Stimulated activated CD8-positive, alpha-beta memory T cell treated with anti-CD3 and anti-CD28 coated beads, Interleukin-12 subunit alpha, Interleukin-12 subunit beta, amount 100 ng/mL, for 24 hours (primary cell): ENCODE measurements around the gene MRPS18B.

Source experiments
- DNase-seq: peaks from one replicate; pipeline ENCODE4 v3.0.0-alpha.2; 2020; ENCODE audit errors: extremely low read depth

Gene MRPS18B

DNA sequence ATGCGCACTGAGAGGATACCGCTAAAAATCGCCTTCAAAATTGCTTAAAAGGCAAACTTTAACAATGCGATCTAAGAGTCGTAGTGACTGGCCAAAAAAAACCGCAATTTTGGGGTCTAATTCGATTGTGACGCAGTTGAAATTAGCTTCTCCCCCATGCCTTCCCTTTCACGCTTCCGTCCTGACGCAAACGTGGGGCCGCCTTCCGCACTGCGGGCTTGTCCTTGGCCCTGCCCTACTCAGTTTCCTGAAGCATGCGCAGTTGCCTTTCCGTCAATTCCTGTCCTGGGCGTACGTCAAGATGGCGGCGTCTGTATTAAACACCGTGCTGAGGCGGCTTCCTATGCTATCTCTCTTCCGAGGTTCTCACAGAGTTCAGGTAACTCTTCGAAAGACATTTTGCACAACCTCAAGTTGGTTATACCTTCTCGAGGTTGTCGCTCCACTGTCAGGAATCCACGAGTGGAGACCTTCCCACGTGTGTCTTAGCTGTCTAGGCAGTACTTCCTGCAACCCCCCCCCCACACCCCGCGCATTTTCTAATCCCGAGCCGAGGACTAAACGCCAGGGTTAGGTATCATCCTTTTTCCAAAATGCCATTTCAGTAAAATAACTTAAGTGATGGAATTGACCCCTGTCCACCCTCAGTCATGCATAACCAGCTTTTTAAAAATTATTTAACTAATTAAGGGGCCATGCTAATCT, at the start of gene MRPS18B:
Gene MRPS18B, plus strand, starts transcription at position 276 of the 705 bp plus-strand sequence. Its CDS starts 26 bp downstream, at position 302.
- DNase-seq, result peak; percentile 91

DNA sequence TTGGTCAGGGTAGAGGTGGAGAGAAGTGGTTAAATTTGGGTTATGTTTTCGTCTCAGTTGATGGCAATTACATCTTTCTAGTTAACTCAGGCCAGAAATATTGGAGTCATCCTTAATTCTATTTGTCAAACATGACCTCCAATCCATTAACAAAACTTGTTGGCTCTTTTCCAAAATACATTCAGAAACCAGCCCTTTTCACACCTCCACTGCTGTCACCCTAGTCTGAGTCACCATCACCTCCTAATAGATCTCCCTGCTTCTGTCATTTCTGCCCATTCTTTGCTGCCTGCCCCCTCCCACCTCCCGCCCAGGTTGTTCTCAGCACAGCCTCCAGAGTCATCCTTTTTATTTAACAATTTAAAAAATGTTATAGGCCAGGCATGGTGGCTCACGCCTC, 49.4 kb upstream of the MRPS18B start:
- DNase-seq, result no peak

DNA sequence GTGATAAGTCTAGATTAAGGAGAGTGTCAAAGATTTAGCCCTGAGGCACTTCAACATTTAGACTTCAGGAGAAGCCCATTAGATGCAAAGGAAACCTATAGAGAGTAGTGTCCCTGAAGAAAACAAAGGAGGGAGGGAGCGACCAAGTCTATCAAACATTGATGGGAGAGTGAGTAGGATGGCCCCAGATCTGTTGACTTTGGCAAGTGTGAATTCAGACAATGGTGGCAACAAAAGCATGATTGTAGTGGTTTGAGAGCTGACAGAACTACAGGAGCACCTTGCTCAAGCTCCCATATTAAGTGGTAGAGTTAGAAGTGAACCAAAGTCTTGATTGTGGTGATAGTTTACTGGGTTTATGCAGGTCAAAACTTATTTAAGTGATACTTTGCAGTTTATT, 47.4 kb upstream of the MRPS18B start:
- no peak for DNase-seq

DNA sequence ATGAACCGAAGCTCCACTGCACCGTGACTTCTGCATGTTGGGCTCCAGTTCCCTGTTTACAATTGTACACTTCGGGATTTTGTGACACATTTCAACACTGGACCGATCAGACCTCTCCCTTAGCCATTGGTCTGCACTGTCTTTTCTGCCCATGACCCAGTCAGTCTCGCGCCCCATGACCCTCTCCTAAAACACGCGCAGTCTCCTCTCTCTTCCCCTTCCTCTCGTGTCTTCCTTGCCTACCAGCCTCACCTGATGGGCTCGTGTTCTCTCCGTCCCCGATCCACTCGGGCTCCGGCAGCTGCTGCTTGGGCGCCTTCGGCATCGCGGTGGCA, 46.9 kb upstream of the MRPS18B start:
- no peak for DNase-seq

GRCh38 chr6:30571075-30571761, 46.4 kb upstream of the MRPS18B start, which contains the start of gene ABCF1:
TSS of gene ABCF1 (plus strand) at chr6:30571442. CDS start at chr6:30571488, 46 bp downstream.
- peak; percentile 99 for DNase-seq

GRCh38 chr6:30571762-30572082, 45.9 kb upstream of the MRPS18B start:
- no peak for DNase-seq

DNA sequence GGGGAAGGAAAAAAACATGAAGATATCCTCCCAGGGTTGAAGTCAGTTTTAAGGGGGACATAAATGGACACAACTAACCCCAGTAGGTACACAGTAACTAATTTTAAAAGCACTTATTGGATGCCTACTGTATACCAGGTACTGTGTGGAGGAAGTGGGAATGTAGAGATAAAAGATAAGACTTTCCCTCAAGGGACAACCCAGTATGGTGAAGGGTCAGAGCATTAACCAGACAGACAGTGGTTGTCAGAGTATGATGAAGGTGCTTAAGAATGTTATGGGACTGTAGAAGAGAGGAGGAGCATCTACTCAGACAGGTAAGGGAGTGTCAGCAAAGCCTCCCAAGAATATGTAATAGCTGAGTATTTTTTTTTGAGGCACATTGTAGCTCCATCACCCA, 45.5 kb upstream of the MRPS18B start:
- no peak for DNase-seq

- no peak for DNase-seq
These were observed 44.5 kb upstream of the MRPS18B start for GRCh38 chr6:30573113-30573512.

- DNase-seq, result no peak
These were observed 39.6 kb upstream of the MRPS18B start for GRCh38 chr6:30578051-30578450.

DNA sequence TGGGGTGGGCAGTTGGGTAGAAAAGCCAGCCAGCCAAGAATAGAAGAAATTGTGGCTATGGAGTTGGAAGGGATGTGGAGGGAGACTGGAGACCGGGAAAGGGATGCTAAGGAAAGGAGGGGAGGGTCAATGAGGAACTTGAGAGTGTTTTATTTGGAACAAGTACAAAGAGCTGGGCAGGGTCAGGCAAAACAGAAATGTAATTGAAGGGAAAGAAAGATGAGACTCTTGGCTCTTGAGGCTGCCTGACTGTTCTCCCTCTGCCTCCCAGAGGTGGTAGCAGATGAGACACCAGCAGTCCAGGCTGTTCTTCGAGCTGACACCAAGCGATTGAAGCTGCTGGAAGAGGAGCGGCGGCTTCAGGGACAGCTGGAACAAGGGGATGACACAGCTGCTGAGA, 33.7 kb upstream of the MRPS18B start:
- DNase-seq, result no peak

DNA sequence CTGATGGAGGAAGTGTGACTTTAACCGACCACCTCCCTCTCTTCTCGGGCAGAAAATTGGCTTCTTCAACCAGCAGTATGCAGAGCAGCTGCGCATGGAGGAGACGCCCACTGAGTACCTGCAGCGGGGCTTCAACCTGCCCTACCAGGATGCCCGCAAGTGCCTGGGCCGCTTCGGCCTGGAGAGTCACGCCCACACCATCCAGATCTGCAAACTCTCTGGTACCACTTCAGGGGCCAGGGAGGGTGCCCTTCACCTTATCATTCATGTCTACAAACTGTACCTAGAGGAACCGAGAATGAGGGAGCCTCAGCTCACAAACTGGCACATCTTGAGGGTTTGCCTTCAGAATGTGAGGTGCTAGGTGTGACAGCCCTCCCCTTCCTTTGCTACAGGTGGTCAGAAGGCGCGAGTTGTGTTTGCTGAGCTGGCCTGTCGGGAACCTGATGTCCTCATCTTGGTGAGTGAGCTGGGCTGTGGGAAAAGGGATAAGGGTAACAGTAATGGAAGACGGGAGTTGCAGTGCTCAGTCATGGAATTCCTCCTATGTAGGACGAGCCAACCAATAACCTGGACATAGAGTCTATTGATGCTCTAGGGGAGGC, 27.8 kb upstream of the MRPS18B start:
- no peak for DNase-seq

- DNase-seq, result no peak
These were observed 27.1 kb upstream of the MRPS18B start for GRCh38 chr6:30590509-30590908.

DNA sequence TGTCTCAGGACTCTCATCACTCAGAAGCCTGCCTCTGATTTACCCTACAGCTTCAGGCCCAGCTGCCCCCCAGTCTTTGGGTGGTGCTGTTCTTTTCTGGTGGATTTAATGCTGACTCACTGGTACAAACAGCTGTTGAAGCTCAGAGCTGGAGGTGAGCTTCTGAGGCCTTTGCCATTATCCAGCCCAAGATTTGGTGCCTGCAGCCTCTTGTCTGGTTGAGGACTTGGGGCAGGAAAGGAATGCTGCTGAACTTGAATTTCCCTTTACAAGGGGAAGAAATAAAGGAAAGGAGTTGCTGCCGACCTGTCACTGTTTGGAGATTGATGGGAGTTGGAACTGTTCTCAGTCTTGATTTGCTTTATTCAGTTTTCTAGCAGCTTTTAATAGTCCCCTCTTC, 26.6 kb upstream of the MRPS18B start:
- no peak for DNase-seq

DNA sequence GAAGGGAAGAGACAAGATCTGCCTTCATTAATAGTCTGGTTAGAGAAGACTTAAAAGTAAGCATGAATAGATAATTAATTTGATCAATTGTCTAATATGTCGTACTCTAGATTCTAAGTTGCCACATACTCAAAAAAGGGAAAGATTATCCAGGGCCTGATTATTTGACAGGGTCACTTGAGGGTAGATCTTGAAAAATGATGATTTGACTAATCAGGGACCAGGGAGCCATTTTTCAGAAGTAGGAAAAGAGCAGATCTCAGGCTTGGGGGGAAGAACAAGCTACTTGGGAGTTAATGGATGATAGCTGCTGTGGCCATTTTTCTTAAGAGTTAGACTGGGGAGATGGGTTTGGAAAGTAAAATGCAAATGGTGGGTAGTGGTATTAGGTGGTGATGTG, 25.4 kb upstream of the MRPS18B start:
- no peak for DNase-seq

DNA sequence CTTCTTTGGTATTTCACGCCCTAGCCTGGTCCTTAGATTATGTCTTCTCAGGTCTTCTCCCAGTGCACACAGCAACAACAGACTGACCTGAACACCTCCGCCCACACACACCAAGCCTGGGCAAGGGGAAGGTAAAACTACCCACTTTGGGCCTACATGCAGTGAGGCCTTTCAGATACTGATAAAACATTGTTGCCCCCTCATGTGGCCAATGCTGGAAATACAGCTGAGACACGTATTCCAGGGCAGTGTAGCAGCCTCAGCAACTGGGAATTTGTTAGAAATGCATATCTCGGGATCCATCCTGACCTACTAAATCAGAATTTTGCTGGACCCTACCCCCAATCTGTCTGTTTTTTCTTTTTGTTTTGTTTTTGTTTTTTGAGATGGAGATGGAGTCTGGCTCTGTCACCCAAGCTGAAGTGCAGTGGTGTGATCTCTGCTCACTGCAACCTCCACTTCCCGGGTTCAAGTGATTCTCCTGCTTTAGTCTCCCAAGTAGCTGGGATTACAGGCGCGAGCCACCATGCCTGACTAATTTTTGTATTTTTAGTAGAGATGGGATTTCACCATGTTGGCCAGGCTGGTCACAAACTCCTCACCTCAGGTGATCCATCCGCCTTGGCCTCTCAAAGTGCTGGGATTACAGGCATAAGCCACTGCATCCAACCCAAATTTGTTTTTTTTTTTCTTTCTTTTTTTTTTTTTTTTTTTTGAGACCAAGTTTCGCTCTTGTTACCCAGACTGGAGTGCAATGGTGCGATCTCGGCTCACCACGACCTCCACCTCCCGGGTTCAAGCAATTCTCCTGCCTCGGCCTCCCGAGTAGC, 20.1 kb upstream of the MRPS18B start:
- peak; percentile 23 for DNase-seq

GRCh38 chr6:30598912-30599624, 18.6 kb upstream of the MRPS18B start:
- no peak for DNase-seq

- no peak for DNase-seq
These were observed 17.9 kb upstream of the MRPS18B start for GRCh38 chr6:30599625-30600324.

- DNase-seq, result no peak
These were observed 17.1 kb upstream of the MRPS18B start for GRCh38 chr6:30600451-30600961.

DNA sequence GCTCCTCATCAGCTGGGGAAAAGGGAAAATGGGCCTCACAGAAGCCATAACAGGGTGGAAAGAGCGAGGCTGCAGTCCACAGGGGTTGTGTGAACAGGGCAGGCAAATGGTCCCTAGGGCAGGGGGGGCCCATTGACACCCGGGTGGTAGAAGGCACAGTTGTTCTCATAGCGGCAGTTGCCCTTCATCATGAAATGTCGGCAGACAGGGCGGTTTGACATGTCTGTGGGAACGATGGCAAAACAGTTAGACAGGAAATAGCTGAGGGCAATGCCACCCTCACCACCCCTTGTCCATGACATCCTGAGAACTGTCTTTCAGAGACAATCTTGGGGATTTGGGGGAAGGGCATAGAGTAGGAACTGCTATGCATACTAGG, 16.2 kb upstream of the MRPS18B start:
- DNase-seq, result no peak

DNA sequence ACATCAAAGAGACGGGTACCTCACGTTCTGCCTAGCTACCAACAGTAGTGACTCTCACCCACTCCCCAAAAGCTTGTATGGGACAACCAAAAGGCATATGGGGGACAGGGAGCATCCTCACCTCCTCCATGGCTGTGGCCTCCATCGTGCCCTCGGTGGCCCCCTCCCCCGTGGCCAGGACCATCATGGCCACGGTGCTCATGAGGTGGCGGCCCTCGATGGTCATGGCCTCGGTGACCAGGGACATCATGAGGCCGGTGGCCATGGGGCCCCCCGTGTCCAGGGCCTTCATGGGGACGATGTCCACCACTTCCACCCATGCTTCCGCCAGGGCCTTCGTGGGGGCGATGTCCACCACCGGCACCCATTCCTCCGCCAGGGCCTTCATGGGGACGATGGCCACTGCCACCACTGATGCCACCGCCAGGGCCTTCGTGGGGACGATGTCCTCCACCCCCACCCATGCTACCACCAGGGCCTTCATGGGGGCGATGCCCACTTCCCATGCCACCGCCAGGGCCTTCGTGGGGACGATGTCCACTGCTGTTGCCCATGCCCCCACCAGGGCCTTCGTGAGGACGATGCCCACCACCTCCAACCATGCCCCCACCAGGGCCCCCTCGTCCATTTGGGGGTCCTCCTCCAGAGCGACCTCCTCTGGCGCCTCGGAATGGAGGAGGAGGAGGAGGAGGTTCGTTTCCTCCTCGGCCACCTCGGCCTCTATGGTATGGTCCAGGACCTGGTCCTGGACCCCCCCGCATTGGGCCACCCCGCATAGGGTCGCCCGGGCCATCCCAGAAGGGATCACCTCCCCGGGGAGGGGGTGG, 15.6 kb upstream of the MRPS18B start:
- no peak for DNase-seq
